ENCODE measurements around the gene ZNF330.
"Not testable (repeated sequence)": the region's sequence is repeated elsewhere in the genome, so short reads cannot be mapped to it uniquely, and the experiment has no call there.

The ZNF330 gene

GRCh38 chr4:141220691-141221659 lies at the start of gene ZNF330:
Gene ZNF330 (plus strand): TSS chr4:141220895. CDS start chr4:141222372, 1,477 bp downstream.
- H3K27ac Mint-ChIP-seq, result peak within 1 kb of the TSS; percentile 98 to 99
- ATAC-seq, result peak; percentile 86
- no peaks in the 10 kb centered on the region for H3K9me3 Mint-ChIP-seq
- H3K4me3 Mint-ChIP-seq, result peak within 1 kb of the TSS; percentile 91 to 97
- peaks cover 33% of the 10 kb centered on the region for H3K4me1 Mint-ChIP-seq
- DNase-seq, result peak; percentile 88
- H3K27me3 Mint-ChIP-seq, result no peaks in the 10 kb centered on the region

- no peak overlapping the region for H3K4me3 Mint-ChIP-seq
- no peaks in the 10 kb centered on the region for H3K4me1 Mint-ChIP-seq
- no peak overlapping the region for H3K27ac Mint-ChIP-seq
- H3K27me3 Mint-ChIP-seq, result no peaks in the 10 kb centered on the region
- ATAC-seq (no peak), DNase-seq (no peak)
- H3K9me3 Mint-ChIP-seq, result peaks cover 0 to under 1% of the 10 kb centered on the region in 2 donors
These were observed 46.2 kb upstream of the ZNF330 start for GRCh38 chr4:141174457-141174856.

GRCh38 chr4:141177171-141177570 lies 43.5 kb upstream of the ZNF330 start:
- H3K4me1 Mint-ChIP-seq, result no peaks in the 10 kb centered on the region
- H3K9me3 Mint-ChIP-seq, result no peaks in the 10 kb centered on the region
- ATAC-seq (no peak), DNase-seq (no peak)
- no peak overlapping the region for H3K4me3 Mint-ChIP-seq
- H3K27me3 Mint-ChIP-seq, result no peaks in the 10 kb centered on the region
- H3K27ac Mint-ChIP-seq, result no peak overlapping the region

GRCh38 chr4:141179474-141180373 lies 41.0 kb upstream of the ZNF330 start:
- ATAC-seq, result no peak
- Mint-ChIP-seq H3K27me3 (no peaks in the 10 kb centered on the region), H3K4me3 (no peak overlapping the region), H3K4me1 (no peaks in the 10 kb centered on the region), H3K9me3 (no peaks in the 10 kb centered on the region), H3K27ac (no peak overlapping the region)
- no peak for DNase-seq

- H3K9me3 Mint-ChIP-seq, result no peaks in the 10 kb centered on the region
These were observed 39.5 kb upstream of the ZNF330 start for GRCh38 chr4:141180991-141181761.

GRCh38 chr4:141183491-141183890 lies 37.2 kb upstream of the ZNF330 start:
- not testable (repeated sequence) for H3K27ac Mint-ChIP-seq, DNase-seq, H3K9me3 Mint-ChIP-seq, ATAC-seq, H3K4me1 Mint-ChIP-seq, H3K4me3 Mint-ChIP-seq
- peaks cover 21% of the 10 kb centered on the region for H3K27me3 Mint-ChIP-seq

More at GRCh38 chr4:141180991-141181761, 39.5 kb upstream of the ZNF330 start:
- no peaks in the 10 kb centered on the region for H3K27me3 Mint-ChIP-seq
- no peak overlapping the region for H3K27ac Mint-ChIP-seq
- ATAC-seq, result no peak
- H3K4me1 Mint-ChIP-seq, result no peaks in the 10 kb centered on the region
- DNase-seq, result no peak
- H3K4me3 Mint-ChIP-seq, result no peak overlapping the region

- Mint-ChIP-seq H3K27ac (no peak overlapping the region), H3K4me3 (no peak overlapping the region), H3K27me3 (peaks cover 16% of the 10 kb centered on the region), H3K4me1 (no peaks in the 10 kb centered on the region), H3K9me3 (no peaks in the 10 kb centered on the region)
- no peak for DNase-seq
- no peak for ATAC-seq
These were observed 28.1 kb upstream of the ZNF330 start for GRCh38 chr4:141192564-141192963.

GRCh38 chr4:141193516-141194034 lies 27.1 kb upstream of the ZNF330 start:
- no peak for DNase-seq
- no peaks in the 10 kb centered on the region for H3K4me1 Mint-ChIP-seq
- H3K4me3 Mint-ChIP-seq, result no peak overlapping the region
- H3K27ac Mint-ChIP-seq, result no peak overlapping the region
- peaks cover 6% of the 10 kb centered on the region for H3K27me3 Mint-ChIP-seq
- H3K9me3 Mint-ChIP-seq, result no peaks in the 10 kb centered on the region
- ATAC-seq, result no peak

- Mint-ChIP-seq H3K27me3 (no peaks in the 10 kb centered on the region), H3K9me3 (no peaks in the 10 kb centered on the region), H3K27ac (no peak overlapping the region), H3K4me1 (no peaks in the 10 kb centered on the region), H3K4me3 (no peak overlapping the region)
- ATAC-seq (no peak), DNase-seq (no peak)
These were observed 25.5 kb upstream of the ZNF330 start for GRCh38 chr4:141195095-141195707.

- H3K27me3 Mint-ChIP-seq, result peaks cover 3% of the 10 kb centered on the region
- H3K4me3 Mint-ChIP-seq, result no peak overlapping the region
- no peaks in the 10 kb centered on the region for H3K9me3 Mint-ChIP-seq
These were observed 24.3 kb upstream of the ZNF330 start for GRCh38 chr4:141196227-141196933.

GRCh38 chr4:141207961-141208360 lies 12.7 kb upstream of the ZNF330 start:
- DNase-seq (no peak), ATAC-seq (no peak)
- H3K4me1 Mint-ChIP-seq, result peaks cover 7% of the 10 kb centered on the region
- peaks cover 24% of the 10 kb centered on the region for H3K27me3 Mint-ChIP-seq
- H3K27ac Mint-ChIP-seq, result no peak overlapping the region
- no peaks in the 10 kb centered on the region for H3K9me3 Mint-ChIP-seq
- H3K4me3 Mint-ChIP-seq, result no peak overlapping the region

More at GRCh38 chr4:141196227-141196933, 24.3 kb upstream of the ZNF330 start:
- no peaks in the 10 kb centered on the region for H3K4me1 Mint-ChIP-seq
- ATAC-seq (no peak), DNase-seq (no peak)
- no peak overlapping the region for H3K27ac Mint-ChIP-seq

- Mint-ChIP-seq H3K4me3 (no peak overlapping the region), H3K9me3 (no peaks in the 10 kb centered on the region), H3K27ac (no peak overlapping the region), H3K27me3 (peaks cover 29% of the 10 kb centered on the region), H3K4me1 (peaks cover 7% of the 10 kb centered on the region)
- DNase-seq, result no peak
- ATAC-seq, result no peak
These were observed 10.5 kb upstream of the ZNF330 start for GRCh38 chr4:141210168-141210567.

- no peak overlapping the region for H3K27ac Mint-ChIP-seq
- H3K27me3 Mint-ChIP-seq, result peaks cover 15% of the 10 kb centered on the region
- ATAC-seq, result peak; percentile 60
- no peaks in the 10 kb centered on the region for H3K9me3 Mint-ChIP-seq
- peaks cover 7% of the 10 kb centered on the region for H3K4me1 Mint-ChIP-seq
- DNase-seq, result no peak
- no peak overlapping the region for H3K4me3 Mint-ChIP-seq
These were observed 7.1 kb upstream of the ZNF330 start for GRCh38 chr4:141213550-141213991.

- Mint-ChIP-seq H3K27ac (no peak overlapping the region), H3K9me3 (no peaks in the 10 kb centered on the region), H3K4me3 (no peak overlapping the region), H3K4me1 (peaks cover 9% of the 10 kb centered on the region), H3K27me3 (peaks cover 15% of the 10 kb centered on the region)
- DNase-seq, result no peak
- no peak for ATAC-seq
These were observed 5.7 kb upstream of the ZNF330 start for GRCh38 chr4:141215030-141215429.

All from stimulated activated naive CD8-positive, alpha-beta T cell treated with anti-CD3 and anti-CD28 coated beads, Interleukin-15, amount 100 ng/mL, for 72 hours (primary cell).